GM12878 (cell line): ENCODE results near the gene AJUBA. TPM values are rescaled to one million over a fixed set of nuclear protein-coding genes. Genes with fewer than 3 reads are reported as not detected.

Source experiments
- ATAC-seq: fragments of 200-7000 bp; cut with Tn5 transposase; 3 replicates; pipeline ENCODE4 v1.9.1; 2020; ENCODE audit warnings: mild to moderate bottlenecking, moderate library complexity
- BruUV-seq: library from RNA; stranded (reverse); fragments of 400-500 nt; replicated peaks from 2 replicates; lab custom pipeline; 2021; lab: Mats Ljungman, UMichigan
- CTCF ChIA-PET: fragments of 300-600 bp; sonication (Branson Sonifier 250); formaldehyde crosslinking; extraction: SDS; loops from one replicate; lab custom pipeline; 2021; ENCODE audit warnings: inconsistent platforms; lab: Yijun Ruan, JAX
- POLR2A ChIA-PET: fragments of 350-600 bp; formaldehyde crosslinking; extraction: SDS; loops from one replicate; lab custom pipeline; 2021; ENCODE audit warnings: inconsistent platforms; lab: Charles Lee
- RAD21 ChIA-PET: fragments of 300-600 bp; sonication (Branson Sonifier 250); formaldehyde crosslinking; loops from one replicate; lab custom pipeline; 2023; ENCODE audit warnings: antibody characterized with exemption; ENCODE audit not compliant: unreplicated experiment; lab: Charles Lee
- SMC1A ChIA-PET: fragments of 300-600 bp; sonication (Branson Sonifier 250); formaldehyde crosslinking; loops from one replicate; lab custom pipeline; 2023; ENCODE audit not compliant: unreplicated experiment, uncharacterized antibody; lab: Charles Lee
- DNase-seq: peaks from one replicate; pipeline ENCODE4 v3.0.0-alpha.2; 2011; ENCODE audit warnings: low read depth, low spot score
- FAIRE-seq: peaks from 3 replicates; lab custom pipeline; 2011; peaks lifted over from hg19 to GRCh38; lab: Jason Lieb, UNC
- H2AFZ ChIP-seq: 2 replicates; pipeline ENCODE4 v1.6.0; 2011; ENCODE audit warnings: low read depth, low read length, control low read depth; ENCODE audit not compliant: control insufficient read depth
- H3K27ac ChIP-seq: 2 replicates; pipeline ENCODE4 v1.5.1; 2011; ENCODE audit warnings: control low read depth; ENCODE audit not compliant: control insufficient read depth, insufficient read depth
- H3K27me3 ChIP-seq, 2 experiments: replicated peaks in 1 of 2; 2 replicates each; pipeline versions ENCODE4 v1.6.0 to v1.6.1; 2011; ENCODE audit warnings: low read length in 1 of 2; ENCODE audit not compliant: control insufficient read depth in 2 of 2, insufficient read depth in 2 of 2
- H3K36me3 ChIP-seq, 2 experiments: 2 replicates each; pipeline ENCODE4 v1.5.1; 2011; ENCODE audit warnings: low read length in 1 of 2; ENCODE audit not compliant: control insufficient read depth in 2 of 2, insufficient read depth in 2 of 2
- H3K4me1 ChIP-seq: 2 replicates; pipeline ENCODE4 v1.6.1; 2011; ENCODE audit warnings: mild to moderate bottlenecking, low read length, moderate library complexity, mixed read lengths; ENCODE audit not compliant: control insufficient read depth, insufficient read depth
- H3K4me2 ChIP-seq: 2 replicates; pipeline ENCODE4 v1.6.0; 2011; ENCODE audit warnings: control low read depth; ENCODE audit not compliant: control insufficient read depth, insufficient read depth
- H3K4me3 ChIP-seq: fragments of 200-600 bp; sonication (generic); 2 replicates; pipeline ENCODE4 v1.5.1; 2016
- H3K79me2 ChIP-seq: 2 replicates; pipeline ENCODE4 v1.6.0; 2011; ENCODE audit warnings: low read length; ENCODE audit not compliant: control insufficient read depth, insufficient read depth
- H3K9ac ChIP-seq: 2 replicates; pipeline ENCODE4 v1.8.0; 2011; ENCODE audit warnings: low read length, control low read depth, mixed read lengths; ENCODE audit not compliant: control insufficient read depth, insufficient read depth
- H3K9me3 ChIP-seq: replicated peaks from 3 replicates; pipeline ENCODE4 v1.5.1; 2011; ENCODE audit warnings: mild to moderate bottlenecking, low read length; ENCODE audit not compliant: control insufficient read depth, insufficient read depth
- H4K20me1 ChIP-seq: 2 replicates; pipeline ENCODE4 v1.6.0; 2011; ENCODE audit not compliant: control insufficient read depth, insufficient read depth
- EZH2 ChIP-seq: IDR thresholded peaks from 2 replicates; pipeline ENCODE4 v1.6.1; 2012; ENCODE audit warnings: low read depth, mild to moderate bottlenecking, control low read depth, inconsistent platforms, low read length, borderline replicate concordance; ENCODE audit not compliant: control insufficient read depth
- JUND ChIP-seq: IDR thresholded peaks from 2 replicates; pipeline ENCODE4 v1.6.1; 2012; ENCODE audit warnings: low read depth, mild to moderate bottlenecking, low read length, improper control_type of control experiment, moderate library complexity
- REST ChIP-seq: IDR thresholded peaks from 2 replicates; pipeline ENCODE4 v1.6.1; 2012; ENCODE audit warnings: mild to moderate bottlenecking, low read depth, low read length
- STAT3 ChIP-seq: IDR thresholded peaks from 2 replicates; pipeline ENCODE4 v1.6.1; 2011; ENCODE audit warnings: low read depth, low read length, improper control_type of control experiment
- YBX1 ChIP-seq: fragments of 450-650 bp; IDR thresholded peaks from 2 replicates; pipeline ENCODE4 v1.6.1; 2016; ENCODE audit warnings: antibody characterized with exemption
- ZNF274 ChIP-seq: IDR thresholded peaks from one replicate; pipeline ENCODE4 v1.8.0; 2011; ENCODE audit not compliant: insufficient read length, insufficient read depth
- in situ Hi-C: fragments of 300-500 bp; cut with MboI; formaldehyde crosslinking; loops from 9 replicates; pipeline ENCODE4 v1.14.3; 2018; ENCODE audit warnings: mixed read lengths
- intact Hi-C: fragments of 100-400 bp; cut with micrococcal nuclease; formaldehyde crosslinking; loops from one replicate; pipeline ENCODE4 v1.14.2; 2022; ENCODE audit not compliant: unreplicated experiment
- polyA plus RNA-seq, 11 experiments: library from polyadenylated mRNA; depleted of rRNA in 4 of 11; unstranded in 6 of 11; stranded (reverse) in 5 of 11; fragments of >200 nt; fragmentation: Nextera tagmentation in 4 of 11; fragmentation: Illumina TruSeq in 1 of 11; extraction: Ambion mirVana in 4 of 11; extraction: Trizol in 1 of 11; gene quantifications; 1 replicate in 1 of 11; 2 replicates in 10 of 11; pipeline versions ENCODE4 v1.2.1 to v1.2.3, GENCODE V29; 2011 to 2016; ENCODE audit warnings: inconsistent platforms in 2 of 11, missing spikeins in 2 of 11, low read depth in 1 of 11
- total RNA-seq, 4 experiments: library from RNA; depleted of rRNA in 3 of 4; stranded (reverse); fragments of >200 nt in 3 of 4; fragmentation: Illumina TruSeq in 1 of 4; extraction: Trizol in 1 of 4; gene quantifications; 2 replicates each; pipeline versions ENCODE4 v1.2.1 to v1.2.3, GENCODE V29; 2013 to 2021
- TF ChIP-seq, protein P1 (sequence below): fragments of 450-650 bp; IDR thresholded peaks from 2 replicates; pipeline ENCODE4 v1.6.1; 2018; ENCODE audit warnings: borderline replicate concordance, mild to moderate bottlenecking; ENCODE audit not compliant: partially characterized antibody
- TF ChIP-seq, protein P2 (sequence below): IDR thresholded peaks from 2 replicates; pipeline ENCODE4 v1.6.1; 2012; ENCODE audit warnings: low read depth, low read length, improper control_type of control experiment
- TF ChIP-seq, protein P3 (sequence below): fragments of 450-650 bp; IDR thresholded peaks from 2 replicates; pipeline ENCODE4 v1.6.1; 2017; ENCODE audit warnings: mild to moderate bottlenecking

AJUBA gene
- total and polyA plus RNA-seq, 10 of the 15 experiments (the other 5 are each of a cell fraction or from before 2014, with no cell fraction given): 0.03 to 18.1 (median 0.36) TPM; not detected in 1

- no peak for TF ChIP-seq REST
- TF ChIP-seq, all 136 proteins: peak for 0
Measured at GRCh38 chr14:23020143-23021128, 38.1 kb upstream of the AJUBA start (continued).

- SMC1A ChIA-PET: no interaction called here
- POLR2A ChIA-PET: no interaction called here
- CTCF ChIA-PET: interaction anchor here (2.3 kb wide), 1 partner anchor 11 kb away, joined by 9 read pairs; no protein-coding TSS in a partner anchor
- intact Hi-C loops (no loop called here), in situ Hi-C loops (no loop called here)
- FAIRE-seq (no peak), DNase-seq (no peak), ATAC-seq (no peak)
- no peak overlapping the region for H3K27ac ChIP-seq
- RAD21 ChIA-PET: no interaction called here
- no peaks in the 10 kb centered on the region for H3K79me2 ChIP-seq
- H4K20me1 ChIP-seq: no peaks in the 10 kb centered on the region
- no peak overlapping the region for H3K9ac ChIP-seq
- no peak overlapping the region for H3K4me3 ChIP-seq
- H3K36me3 ChIP-seq: no peaks in the 10 kb centered on the region
- no peak overlapping the region for H3K4me2 ChIP-seq
- H2AFZ ChIP-seq: no peak overlapping the region
- H3K4me1 ChIP-seq: no peaks in the 10 kb centered on the region
- BruUV-seq: no TSS peak
- H3K27me3 ChIP-seq: no peaks in the 10 kb centered on the region
- H3K9me3 ChIP-seq: no peaks in the 10 kb centered on the region
- TF ChIP-seq STAT3 (no peak), YBX1 (no peak), JUND (no peak), EZH2 (no peak), ZNF274 (no peak)
- TF ChIP-seq, protein P1, sequence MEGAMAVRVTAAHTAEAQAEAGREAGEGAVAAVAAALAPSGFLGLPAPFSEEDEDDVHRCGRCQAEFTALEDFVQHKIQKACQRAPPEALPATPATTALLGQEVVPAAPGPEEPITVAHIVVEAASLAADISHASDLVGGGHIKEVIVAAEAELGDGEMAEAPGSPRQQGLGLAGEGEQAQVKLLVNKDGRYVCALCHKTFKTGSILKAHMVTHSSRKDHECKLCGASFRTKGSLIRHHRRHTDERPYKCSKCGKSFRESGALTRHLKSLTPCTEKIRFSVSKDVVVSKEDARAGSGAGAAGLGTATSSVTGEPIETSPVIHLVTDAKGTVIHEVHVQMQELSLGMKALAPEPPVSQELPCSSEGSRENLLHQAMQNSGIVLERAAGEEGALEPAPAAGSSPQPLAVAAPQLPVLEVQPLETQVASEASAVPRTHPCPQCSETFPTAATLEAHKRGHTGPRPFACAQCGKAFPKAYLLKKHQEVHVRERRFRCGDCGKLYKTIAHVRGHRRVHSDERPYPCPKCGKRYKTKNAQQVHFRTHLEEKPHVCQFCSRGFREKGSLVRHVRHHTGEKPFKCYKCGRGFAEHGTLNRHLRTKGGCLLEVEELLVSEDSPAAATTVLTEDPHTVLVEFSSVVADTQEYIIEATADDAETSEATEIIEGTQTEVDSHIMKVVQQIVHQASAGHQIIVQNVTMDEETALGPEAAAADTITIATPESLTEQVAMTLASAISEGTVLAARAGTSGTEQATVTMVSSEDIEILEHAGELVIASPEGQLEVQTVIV: no peak
- TF ChIP-seq, protein P2, sequence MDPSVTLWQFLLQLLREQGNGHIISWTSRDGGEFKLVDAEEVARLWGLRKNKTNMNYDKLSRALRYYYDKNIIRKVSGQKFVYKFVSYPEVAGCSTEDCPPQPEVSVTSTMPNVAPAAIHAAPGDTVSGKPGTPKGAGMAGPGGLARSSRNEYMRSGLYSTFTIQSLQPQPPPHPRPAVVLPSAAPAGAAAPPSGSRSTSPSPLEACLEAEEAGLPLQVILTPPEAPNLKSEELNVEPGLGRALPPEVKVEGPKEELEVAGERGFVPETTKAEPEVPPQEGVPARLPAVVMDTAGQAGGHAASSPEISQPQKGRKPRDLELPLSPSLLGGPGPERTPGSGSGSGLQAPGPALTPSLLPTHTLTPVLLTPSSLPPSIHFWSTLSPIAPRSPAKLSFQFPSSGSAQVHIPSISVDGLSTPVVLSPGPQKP: no peak
- TF ChIP-seq, protein P3, sequence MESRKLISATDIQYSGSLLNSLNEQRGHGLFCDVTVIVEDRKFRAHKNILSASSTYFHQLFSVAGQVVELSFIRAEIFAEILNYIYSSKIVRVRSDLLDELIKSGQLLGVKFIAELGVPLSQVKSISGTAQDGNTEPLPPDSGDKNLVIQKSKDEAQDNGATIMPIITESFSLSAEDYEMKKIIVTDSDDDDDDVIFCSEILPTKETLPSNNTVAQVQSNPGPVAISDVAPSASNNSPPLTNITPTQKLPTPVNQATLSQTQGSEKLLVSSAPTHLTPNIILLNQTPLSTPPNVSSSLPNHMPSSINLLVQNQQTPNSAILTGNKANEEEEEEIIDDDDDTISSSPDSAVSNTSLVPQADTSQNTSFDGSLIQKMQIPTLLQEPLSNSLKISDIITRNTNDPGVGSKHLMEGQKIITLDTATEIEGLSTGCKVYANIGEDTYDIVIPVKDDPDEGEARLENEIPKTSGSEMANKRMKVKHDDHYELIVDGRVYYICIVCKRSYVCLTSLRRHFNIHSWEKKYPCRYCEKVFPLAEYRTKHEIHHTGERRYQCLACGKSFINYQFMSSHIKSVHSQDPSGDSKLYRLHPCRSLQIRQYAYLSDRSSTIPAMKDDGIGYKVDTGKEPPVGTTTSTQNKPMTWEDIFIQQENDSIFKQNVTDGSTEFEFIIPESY: no peak
Measured at GRCh38 chr14:23018107-23018506, 35.8 kb upstream of the AJUBA start.
